Activated naive CD8-positive, alpha-beta T cell treated with anti-CD3 and anti-CD28 coated beads, Interleukin-2, amount 10 ng/mL, durations not matched to agents 7 days and 5 days (primary cell): Measurements from ENCODE around the gene TCTN1. TPM values are rescaled to one million over a fixed set of nuclear protein-coding genes. Genes with fewer than 3 reads are reported as not detected.
"Not testable (repeated sequence)": the region's sequence is repeated elsewhere in the genome, so short reads cannot be mapped to it uniquely, and the experiment has no call there.

Experiments
- ATAC-seq: fragments of 150-1000 bp; cut with Tn5 transposase; one replicate; pipeline ENCODE4 v1.10.0; 2021; ENCODE audit warnings: low read depth, moderate library complexity
- POLR2A ChIA-PET: fragments of 350-600 bp; sonication (Branson Sonifier 250); formaldehyde crosslinking; loops from one replicate; lab custom pipeline; 2021; ENCODE audit warnings: antibody characterized with exemption; lab: Charles Lee
- DNase-seq: peaks from one replicate; pipeline ENCODE4 v3.0.0; 2021
- H3K27ac Mint-ChIP-seq: one replicate; pipeline ENCODE4 v1.8.0; 2022; ENCODE audit warnings: mild to moderate bottlenecking, mixed read lengths
- H3K27me3 Mint-ChIP-seq: one replicate; pipeline ENCODE4 v1.8.0; 2022; ENCODE audit warnings: mild to moderate bottlenecking, moderate library complexity, mixed read lengths
- H3K36me3 Mint-ChIP-seq: one replicate; pipeline ENCODE4 v1.8.0; 2021; ENCODE audit warnings: mild to moderate bottlenecking, mixed read lengths
- H3K4me1 Mint-ChIP-seq: one replicate; pipeline ENCODE4 v1.8.0; 2021; ENCODE audit warnings: mixed read lengths
- H3K4me3 Mint-ChIP-seq: one replicate; pipeline ENCODE4 v1.8.0; 2022; ENCODE audit warnings: mild to moderate bottlenecking, moderate library complexity, mixed read lengths
- H3K9me3 Mint-ChIP-seq: one replicate; pipeline ENCODE4 v1.8.0; 2021; ENCODE audit warnings: mixed read lengths
- total RNA-seq, 2 experiments: library from RNA; stranded (reverse); gene quantifications; one replicate each; pipeline ENCODE4 v1.2.3, GENCODE V29; 2021

Gene TCTN1
- total RNA-seq, result 10 to 100 TPM; 10.1 to 10.3 TPM

DNA sequence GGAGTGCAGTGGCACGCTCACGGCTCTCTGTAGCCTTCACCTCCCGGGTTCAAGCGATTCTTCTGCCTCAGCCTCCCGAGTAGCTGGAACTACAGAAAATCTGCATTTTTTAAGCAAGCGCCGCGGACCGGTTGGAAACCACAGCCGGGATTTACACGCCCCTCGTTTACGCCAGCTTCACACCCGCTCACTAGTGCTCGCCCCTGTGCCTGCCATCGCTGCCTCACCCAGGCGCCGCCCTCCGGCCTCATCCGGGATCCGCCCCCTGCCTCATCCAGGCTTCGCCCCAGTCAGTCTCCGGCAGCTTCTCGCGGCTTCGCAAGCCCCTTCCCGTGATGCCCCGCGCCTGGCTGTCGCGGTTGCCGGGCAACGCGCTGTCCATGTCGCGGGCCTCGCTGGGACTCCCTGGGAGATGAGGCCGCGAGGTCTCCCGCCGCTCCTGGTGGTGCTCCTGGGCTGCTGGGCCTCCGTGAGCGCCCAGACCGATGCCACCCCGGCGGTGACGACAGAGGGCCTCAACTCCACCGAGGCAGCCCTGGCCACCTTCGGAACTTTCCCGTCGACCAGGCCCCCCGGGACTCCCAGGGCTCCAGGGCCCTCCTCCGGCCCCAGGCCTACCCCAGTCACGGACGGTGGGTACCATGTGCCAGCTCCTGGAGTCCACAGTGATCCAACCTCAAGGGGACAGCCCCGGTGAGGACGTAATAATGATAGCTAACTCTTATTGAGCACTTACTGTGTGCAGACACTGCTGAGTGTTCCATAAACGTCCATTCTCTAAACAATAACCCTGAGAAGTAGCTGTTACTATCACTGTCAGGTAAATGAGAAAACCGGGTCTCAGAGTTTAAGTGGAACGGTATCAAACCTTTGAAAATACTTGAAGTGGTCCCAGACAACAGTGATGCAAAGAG is at the start of gene TCTN1:
TSS of gene TCTN1 (plus strand) at position 359 of the 914 bp plus-strand sequence. CDS start at position 413, 54 bp downstream.
- peak within 1 kb of the TSS; percentile 89 for H3K27ac Mint-ChIP-seq
- POLR2A ChIA-PET, result interaction anchor here (0.7 to 3.6 kb wide), 18 partner anchors 9 to 164 kb away, joined by 3 to 23 read pairs (median 6); partner anchors contain the start of genes ARPC3, FAM216A, GPN3 and HVCN1
- no peaks in the 10 kb centered on the region for H3K9me3 Mint-ChIP-seq
- DNase-seq (peak; percentile 97), ATAC-seq (peak; percentile 100)
- H3K36me3 Mint-ChIP-seq, result no peaks in the 10 kb centered on the region
- H3K4me1 Mint-ChIP-seq, result peaks cover 8% of the 10 kb centered on the region
- peaks cover 2% of the 10 kb centered on the region for H3K27me3 Mint-ChIP-seq
- H3K4me3 Mint-ChIP-seq, result peak within 1 kb of the TSS; percentile 85

DNA sequence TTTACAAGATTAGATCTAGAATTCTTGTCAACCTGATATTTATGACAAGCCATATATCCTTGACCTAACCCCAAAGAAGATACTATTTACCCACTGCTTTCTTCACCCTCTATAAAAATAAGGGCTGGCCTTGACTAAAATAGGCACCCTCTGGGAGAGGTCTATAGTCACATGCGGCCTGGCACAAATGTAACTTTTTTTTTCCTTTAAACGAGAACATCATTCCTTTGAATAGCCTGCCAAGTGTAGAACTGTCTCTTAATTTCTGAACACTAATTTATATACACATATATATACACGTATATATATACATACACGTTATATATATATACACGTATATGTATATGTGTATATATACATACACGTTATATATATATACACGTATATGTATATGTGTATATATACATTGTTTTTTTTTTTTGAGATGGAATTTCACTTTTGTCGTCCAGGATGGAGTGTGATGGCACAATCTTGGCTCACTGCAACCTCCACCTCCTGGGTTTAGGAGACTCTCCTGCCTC is 49.4 kb upstream of the TCTN1 start:
- Mint-ChIP-seq H3K36me3 (peaks cover 16% of the 10 kb centered on the region), H3K27ac (no peak overlapping the region), H3K9me3 (peaks cover under 1% of the 10 kb centered on the region), H3K27me3 (no peaks in the 10 kb centered on the region), H3K4me3 (no peak overlapping the region), H3K4me1 (peaks cover 36% of the 10 kb centered on the region)
- ATAC-seq (no peak), DNase-seq (no peak)
- POLR2A ChIA-PET, result no interaction called here

DNA sequence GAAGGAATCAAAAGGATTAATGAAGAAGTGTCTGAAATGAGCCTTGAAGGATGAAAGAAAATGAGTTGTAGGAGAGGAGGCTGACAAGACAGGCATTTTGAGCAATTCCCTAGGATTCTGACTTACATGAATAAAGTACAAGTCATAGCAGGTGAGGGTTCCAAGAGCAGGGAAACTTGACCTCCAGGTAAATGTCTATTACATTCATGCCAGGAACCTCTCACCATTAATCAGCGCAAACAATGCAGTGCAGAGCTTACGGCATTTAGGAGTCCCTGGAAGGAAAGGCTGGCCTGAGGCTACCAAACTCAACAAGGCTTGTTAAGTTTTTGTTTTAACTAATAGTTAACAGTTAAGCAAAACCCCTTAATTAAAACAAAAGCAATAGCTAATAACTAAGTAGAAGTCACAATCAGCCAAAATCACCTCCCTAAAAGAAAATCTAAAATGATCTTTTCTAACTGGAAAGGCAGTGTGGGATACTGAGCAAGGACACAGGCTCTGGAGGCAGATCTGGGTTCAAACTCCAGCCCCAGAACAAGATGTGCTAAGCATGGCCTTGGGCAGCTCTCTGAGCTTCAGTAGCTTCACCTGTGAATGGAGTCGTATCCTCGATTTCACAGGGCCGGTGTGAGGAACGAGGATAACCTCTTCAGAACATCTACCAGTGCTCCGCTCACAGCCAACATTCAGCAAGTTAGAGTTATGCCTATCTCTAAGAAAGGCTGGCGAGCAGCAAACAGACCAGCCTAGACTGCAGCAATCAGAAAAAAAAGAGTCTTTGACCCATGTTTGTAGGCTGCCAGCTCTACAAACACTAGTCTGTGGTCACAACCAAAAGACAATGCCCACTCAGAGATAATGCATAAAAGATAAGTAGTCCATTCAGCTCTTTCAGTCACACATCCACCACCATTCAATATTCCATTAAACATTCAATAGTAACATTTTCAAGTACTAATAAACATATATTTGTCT is 47.7 kb upstream of the TCTN1 start:
- Mint-ChIP-seq H3K27me3 (no peaks in the 10 kb centered on the region), H3K9me3 (peaks cover 7% of the 10 kb centered on the region), H3K4me1 (peaks cover 39% of the 10 kb centered on the region), H3K36me3 (peaks cover 22% of the 10 kb centered on the region), H3K4me3 (no peak overlapping the region), H3K27ac (no peak overlapping the region)
- no peak for ATAC-seq
- no peak for DNase-seq
- POLR2A ChIA-PET, result interaction anchor here (0.9 to 1.1 kb wide), 2 partner anchors 9 to 39 kb away, joined by 3 to 7 read pairs; no protein-coding TSS in a partner anchor

DNA sequence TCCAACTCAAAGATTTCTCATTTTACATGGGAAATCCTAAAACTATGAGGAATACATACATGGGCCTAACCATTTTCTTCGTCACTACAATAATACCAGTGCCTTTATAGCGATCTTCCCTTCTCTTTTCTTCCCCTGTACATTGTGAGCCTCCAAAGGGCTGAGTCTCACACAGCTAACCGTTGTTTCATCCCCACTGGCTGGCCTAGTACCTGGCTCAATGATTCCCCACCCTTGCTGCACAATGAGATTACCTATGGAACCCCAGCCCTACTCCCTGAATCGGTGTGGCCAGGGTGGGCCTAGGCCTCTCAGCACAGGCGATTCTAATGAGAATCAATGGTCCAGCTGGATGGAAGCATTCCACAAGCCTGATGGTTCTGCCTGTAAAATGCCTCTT is 46.9 kb upstream of the TCTN1 start:
- POLR2A ChIA-PET, result interaction anchor here (0.8 to 1.2 kb wide), 2 partner anchors 12 to 39 kb away, joined by 3 to 6 read pairs; no protein-coding TSS in a partner anchor
- no peak for ATAC-seq
- Mint-ChIP-seq H3K36me3 (peaks cover 27% of the 10 kb centered on the region), H3K27me3 (no peaks in the 10 kb centered on the region), H3K4me3 (no peak overlapping the region), H3K4me1 (peaks cover 32% of the 10 kb centered on the region), H3K9me3 (peaks cover 8% of the 10 kb centered on the region), H3K27ac (no peak overlapping the region)
- no peak for DNase-seq

DNA sequence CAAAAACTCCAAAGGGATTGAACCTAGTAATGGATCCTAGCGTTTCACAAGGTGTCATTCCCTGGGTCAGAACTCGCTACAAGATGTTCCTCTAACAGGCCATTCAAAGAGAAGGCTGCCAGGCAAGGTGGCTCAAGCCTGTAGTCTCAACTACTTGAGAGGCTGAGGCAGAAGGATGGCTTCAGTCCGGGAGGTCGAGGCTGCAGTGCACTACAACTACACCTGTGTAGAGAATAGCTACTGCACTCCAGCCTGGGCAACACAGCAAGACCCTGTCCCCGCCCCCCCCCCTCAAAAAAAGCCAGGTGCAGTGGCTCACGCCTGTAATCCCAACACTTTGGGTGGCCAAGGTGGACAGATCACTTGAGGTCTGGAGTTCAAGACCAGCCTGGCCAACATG is 45.2 kb upstream of the TCTN1 start:
- Mint-ChIP-seq H3K9me3 (peaks cover 12% of the 10 kb centered on the region), H3K27ac (no peak overlapping the region), H3K27me3 (no peaks in the 10 kb centered on the region), H3K4me3 (no peak overlapping the region), H3K4me1 (peaks cover 27% of the 10 kb centered on the region), H3K36me3 (peaks cover 40% of the 10 kb centered on the region)
- no peak for DNase-seq
- POLR2A ChIA-PET, result no interaction called here
- ATAC-seq, result no peak

DNA sequence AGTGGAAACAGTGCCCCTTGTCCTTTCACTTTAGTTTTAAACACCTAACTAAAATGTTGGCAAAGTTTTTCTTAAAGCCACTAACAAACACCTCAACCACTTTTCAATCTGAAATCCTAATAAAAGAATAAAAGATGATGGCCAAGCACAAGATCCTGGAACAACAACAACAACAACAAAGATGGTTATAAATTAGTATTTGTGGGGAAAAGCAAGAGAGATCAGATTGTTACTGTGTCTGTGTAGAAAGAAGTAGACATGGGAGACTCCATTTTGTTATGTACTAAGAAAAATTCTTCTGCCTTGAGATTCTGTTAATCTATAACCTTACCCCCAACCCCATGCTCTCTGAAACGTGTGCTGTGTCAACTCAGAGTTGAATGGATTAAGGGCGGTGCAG is 44.1 kb upstream of the TCTN1 start:
- H3K27ac Mint-ChIP-seq, H3K27me3 Mint-ChIP-seq, DNase-seq, ATAC-seq, POLR2A ChIA-PET, H3K4me3 Mint-ChIP-seq: not testable (repeated sequence)
- Mint-ChIP-seq H3K9me3 (peaks cover 12% of the 10 kb centered on the region), H3K36me3 (peaks cover 40% of the 10 kb centered on the region), H3K4me1 (peaks cover 22% of the 10 kb centered on the region)

DNA sequence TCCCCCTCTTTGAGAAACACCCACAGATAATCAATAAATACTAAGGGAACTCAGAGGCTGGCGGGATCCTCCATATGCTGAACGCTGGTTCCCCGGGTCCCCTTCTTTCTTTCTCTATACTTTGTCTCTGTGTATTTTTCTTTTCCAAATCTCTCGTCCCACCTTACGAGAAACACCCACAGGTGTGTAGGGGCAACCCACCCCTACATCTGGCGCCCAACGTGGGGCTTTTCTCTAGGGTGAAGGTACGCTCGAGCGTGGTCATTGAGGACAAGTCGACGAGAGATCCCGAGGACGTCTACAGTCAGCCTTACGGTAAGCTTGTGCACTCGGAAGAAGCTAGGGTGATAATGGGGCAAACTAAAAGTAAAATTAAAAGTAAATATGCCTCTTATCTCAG is 43.1 kb upstream of the TCTN1 start:
- Mint-ChIP-seq H3K9me3 (peaks cover 12% of the 10 kb centered on the region), H3K4me1 (peaks cover 23% of the 10 kb centered on the region), H3K36me3 (peaks cover 40% of the 10 kb centered on the region)
- H3K27ac Mint-ChIP-seq, ATAC-seq, DNase-seq, H3K4me3 Mint-ChIP-seq, POLR2A ChIA-PET, H3K27me3 Mint-ChIP-seq: not testable (repeated sequence)

DNA sequence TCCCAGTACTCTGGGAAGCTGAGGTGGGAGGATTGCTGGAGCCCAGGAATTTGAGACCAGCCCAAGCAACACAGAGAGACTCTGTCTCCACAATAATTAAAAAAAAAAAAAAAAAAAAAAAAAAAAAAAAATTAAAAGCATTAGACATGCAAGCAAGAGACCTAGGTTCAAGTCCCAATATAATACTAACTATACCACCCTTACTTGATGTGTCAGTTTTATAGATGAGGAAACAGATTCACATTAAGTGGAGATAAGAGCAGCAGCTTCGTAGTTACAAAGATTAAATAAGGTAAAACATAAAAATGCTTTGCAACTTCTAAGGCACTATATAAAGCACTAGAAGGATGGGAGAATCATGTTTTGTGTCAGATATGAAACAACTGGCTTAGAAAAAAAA is 39.9 kb upstream of the TCTN1 start:
- Mint-ChIP-seq H3K36me3 (peaks cover 36% of the 10 kb centered on the region), H3K27ac (no peak overlapping the region), H3K4me3 (no peak overlapping the region), H3K9me3 (peaks cover 12% of the 10 kb centered on the region), H3K4me1 (peaks cover 33% of the 10 kb centered on the region), H3K27me3 (no peaks in the 10 kb centered on the region)
- no peak for DNase-seq
- no peak for ATAC-seq
- POLR2A ChIA-PET, result interaction anchor here (0.6 kb wide), 2 partner anchors 93 to 136 kb away, joined by 3 to 4 read pairs; no protein-coding TSS in a partner anchor

DNA sequence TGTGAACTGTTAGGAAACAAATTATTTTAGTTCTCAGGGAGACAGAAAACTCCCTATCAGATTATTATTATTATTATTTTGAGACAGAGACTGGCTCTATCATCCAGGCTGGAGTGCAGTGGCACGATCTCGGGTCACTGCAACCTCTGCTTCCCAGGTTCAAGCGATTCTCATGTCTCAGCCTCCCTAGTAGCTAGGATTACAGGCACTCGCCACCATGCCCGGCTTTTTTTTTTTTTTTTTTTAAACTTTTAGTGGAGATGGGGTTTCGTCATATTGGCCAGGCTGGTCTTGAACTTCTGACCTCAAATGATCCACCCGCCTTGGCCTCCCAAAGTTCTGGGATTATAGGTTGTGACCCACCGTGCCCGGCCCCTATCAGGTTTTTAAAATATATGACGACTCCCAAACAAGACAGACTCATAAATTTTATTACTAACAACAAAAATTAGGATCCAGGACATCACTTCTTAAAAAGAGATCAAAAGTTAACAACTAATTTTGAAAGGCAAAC is 39.2 kb upstream of the TCTN1 start:
- H3K27ac Mint-ChIP-seq, DNase-seq, H3K27me3 Mint-ChIP-seq, H3K9me3 Mint-ChIP-seq, H3K4me3 Mint-ChIP-seq, ATAC-seq: not testable (repeated sequence)
- H3K4me1 Mint-ChIP-seq, result peaks cover 36% of the 10 kb centered on the region
- peaks cover 33% of the 10 kb centered on the region for H3K36me3 Mint-ChIP-seq
- POLR2A ChIA-PET, result interaction anchor here (0.6 to 1.0 kb wide), 2 partner anchors 9 to 94 kb away, joined by 4 to 7 read pairs; no protein-coding TSS in a partner anchor

DNA sequence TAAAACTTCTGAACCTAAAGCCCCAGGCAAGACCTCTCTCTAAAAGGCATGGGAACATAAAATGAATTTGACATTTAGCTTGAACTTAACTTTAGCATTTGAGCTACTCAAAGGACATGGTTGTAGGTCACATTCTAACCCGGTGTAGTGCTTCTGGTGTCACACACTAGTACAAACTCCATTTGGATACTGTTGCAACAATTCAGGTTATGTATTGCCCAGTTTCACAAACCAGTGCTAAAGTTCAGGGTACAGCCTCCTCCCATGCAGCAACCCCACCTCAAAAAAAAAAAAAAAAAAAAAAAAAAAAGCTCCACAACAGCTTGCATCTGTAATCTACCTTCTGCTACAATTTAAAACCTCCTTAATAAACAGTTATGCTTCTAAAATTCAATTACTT is 38.6 kb upstream of the TCTN1 start:
- no peak overlapping the region for H3K27ac Mint-ChIP-seq
- H3K9me3 Mint-ChIP-seq, result peaks cover 9% of the 10 kb centered on the region
- peaks cover 34% of the 10 kb centered on the region for H3K36me3 Mint-ChIP-seq
- POLR2A ChIA-PET, result interaction anchor here (0.6 to 1.3 kb wide), 3 partner anchors 9 to 22 kb away, joined by 3 to 8 read pairs (median 7); no protein-coding TSS in a partner anchor
- H3K27me3 Mint-ChIP-seq, result no peaks in the 10 kb centered on the region
- peaks cover 40% of the 10 kb centered on the region for H3K4me1 Mint-ChIP-seq
- H3K4me3 Mint-ChIP-seq, result no peak overlapping the region
- no peak for DNase-seq
- no peak for ATAC-seq

DNA sequence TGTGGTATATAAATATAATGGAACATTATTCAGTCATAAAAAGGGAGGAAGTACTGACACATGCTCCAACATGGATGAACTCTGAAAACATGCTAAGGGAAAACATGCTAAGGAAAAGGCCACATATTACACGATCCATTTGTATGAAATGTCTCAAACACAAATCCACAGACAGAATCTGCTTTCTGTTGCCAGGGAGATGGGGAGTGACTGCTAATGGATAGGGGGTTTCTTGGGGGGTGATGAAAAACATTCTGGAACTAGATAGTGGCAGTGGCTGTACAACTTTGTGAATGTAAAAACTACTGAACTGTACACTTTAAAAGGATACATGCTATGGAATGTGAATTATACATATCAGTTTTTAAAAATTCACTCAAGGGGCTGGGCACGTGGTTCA is 37.4 kb upstream of the TCTN1 start:
- H3K4me1 Mint-ChIP-seq, result peaks cover 51% of the 10 kb centered on the region
- H3K27ac Mint-ChIP-seq, result peak overlapping the region; percentile 66
- POLR2A ChIA-PET, result interaction anchor here (1.3 kb wide), 1 partner anchor 14 kb away, joined by 8 read pairs; no protein-coding TSS in a partner anchor
- DNase-seq (no peak), ATAC-seq (no peak)
- no peaks in the 10 kb centered on the region for H3K27me3 Mint-ChIP-seq
- H3K36me3 Mint-ChIP-seq, result peaks cover 32% of the 10 kb centered on the region
- H3K4me3 Mint-ChIP-seq, result no peak overlapping the region
- peaks cover 5% of the 10 kb centered on the region for H3K9me3 Mint-ChIP-seq
